ENCODE results near the gene ICAM4.

Gene ICAM4

GRCh38 chr19:10289167-10289835 lies 2.5 kb downstream of the ICAM4 start:
- no peaks in the 10 kb centered on the region for H3K27me3 ChIP-seq (ENCODE audit: insufficient read depth, low read length, poor library complexity)
- no peak overlapping the region for H3K4me2 ChIP-seq (ENCODE audit: insufficient read depth, low read length)
- H3K4me1 ChIP-seq (ENCODE audit: insufficient read depth, low read length): peaks cover 23% of the 10 kb centered on the region
- no peak overlapping the region for H3K27ac ChIP-seq (ENCODE audit: low read length)
- no peak for ATAC-seq (ENCODE audit: insufficient read depth, low read depth)
- no peaks in the 10 kb centered on the region for H3K79me2 ChIP-seq (ENCODE audit: insufficient read depth, low read length)
- H3K9ac ChIP-seq (ENCODE audit: low read depth, low read length): no peak overlapping the region
- peaks cover 11% of the 10 kb centered on the region; the same call in 1 of the 2 replicates for H3K36me3 ChIP-seq (ENCODE audit: insufficient read depth, low read length)
- TF ChIP-seq CTCF (IDR thresholded peaks at IDR 0.05; ENCODE audit: borderline replicate concordance, extremely low read depth, low read length, poor library complexity, severe bottlenecking): no peak
- no peak for TF ChIP-seq EZH2 (IDR thresholded peaks at IDR 0.05; ENCODE audit: borderline replicate concordance, low read depth, low read length, severe bottlenecking)
- H3K4me3 ChIP-seq (ENCODE audit: low read depth in 1 of 2, low read length in 2 of 2): no peak overlapping the region
- no peak for DNase-seq
- no peak overlapping the region for H2AFZ ChIP-seq (ENCODE audit: low read depth, low read length)
- no peaks in the 10 kb centered on the region for H4K20me1 ChIP-seq (ENCODE audit: insufficient read depth, low read length)
- no peaks in the 10 kb centered on the region for H3K9me3 ChIP-seq (ENCODE audit: insufficient read depth, low read length, severe bottlenecking)

GRCh38 chr19:10289836-10290356 lies 3.1 kb downstream of the ICAM4 start, which contains the start of gene ICAM5:
ICAM5 (plus strand) TSS chr19:10289952; CDS start chr19:10290044, 92 bp downstream.
- DNase-seq: no peak
- no peak within 1 kb of the TSS for H2AFZ ChIP-seq (ENCODE audit: low read depth, low read length)
- H3K4me3 ChIP-seq (ENCODE audit: low read depth in 1 of 2, low read length in 2 of 2): no peak within 1 kb of the TSS
- H3K4me1 ChIP-seq (ENCODE audit: insufficient read depth, low read length): peaks cover 23% of the 10 kb centered on the region
- ATAC-seq (ENCODE audit: insufficient read depth, low read depth): no peak
- H3K9ac ChIP-seq (ENCODE audit: low read depth, low read length): no peak within 1 kb of the TSS
- TF ChIP-seq CTCF (IDR thresholded peaks at IDR 0.05; ENCODE audit: borderline replicate concordance, extremely low read depth, low read length, poor library complexity, severe bottlenecking): no peak
- H3K27me3 ChIP-seq (ENCODE audit: insufficient read depth, low read length, poor library complexity): no peaks in the 10 kb centered on the region
- no peaks in the 10 kb centered on the region for H4K20me1 ChIP-seq (ENCODE audit: insufficient read depth, low read length)
- H3K4me2 ChIP-seq (ENCODE audit: insufficient read depth, low read length): no peak within 1 kb of the TSS
- no peak within 1 kb of the TSS for H3K27ac ChIP-seq (ENCODE audit: low read length)
- H3K36me3 ChIP-seq (ENCODE audit: insufficient read depth, low read length): peaks cover 6% of the 10 kb centered on the region; the same call in 1 of the 2 replicates
- no peaks in the 10 kb centered on the region for H3K79me2 ChIP-seq (ENCODE audit: insufficient read depth, low read length)
- H3K9me3 ChIP-seq (ENCODE audit: insufficient read depth, low read length, severe bottlenecking): no peaks in the 10 kb centered on the region

- no peak for DNase-seq
- Histone ChIP-seq H3K9ac (ENCODE audit: low read depth, low read length) (no peak overlapping the region), H2AFZ (ENCODE audit: low read depth, low read length) (no peak overlapping the region), H3K4me3 (ENCODE audit: low read depth in 1 of 2, low read length in 2 of 2) (no peak overlapping the region), H3K27me3 (ENCODE audit: insufficient read depth, low read length, poor library complexity) (no peaks in the 10 kb centered on the region), H3K27ac (ENCODE audit: low read length) (no peak overlapping the region), H3K36me3 (ENCODE audit: insufficient read depth, low read length) (peaks cover 1% of the 10 kb centered on the region; the same call in 1 of the 2 replicates), H3K79me2 (ENCODE audit: insufficient read depth, low read length) (no peaks in the 10 kb centered on the region), H3K9me3 (ENCODE audit: insufficient read depth, low read length, severe bottlenecking) (no peaks in the 10 kb centered on the region), H3K4me2 (ENCODE audit: insufficient read depth, low read length) (no peak overlapping the region), H4K20me1 (ENCODE audit: insufficient read depth, low read length) (no peaks in the 10 kb centered on the region), H3K4me1 (ENCODE audit: insufficient read depth, low read length) (peaks cover 22% of the 10 kb centered on the region)
- TF ChIP-seq EZH2 (IDR thresholded peaks at IDR 0.05; ENCODE audit: borderline replicate concordance, low read depth, low read length, severe bottlenecking): no peak
- no peak for ATAC-seq (ENCODE audit: insufficient read depth, low read depth)
Measured at GRCh38 chr19:10290357-10290875, 3.7 kb downstream of the ICAM4 start.

GRCh38 chr19:10290876-10291553 lies 4.3 kb downstream of the ICAM4 start:
- no peak overlapping the region for H3K9ac ChIP-seq (ENCODE audit: low read depth, low read length)
- no peaks in the 10 kb centered on the region for H3K9me3 ChIP-seq (ENCODE audit: insufficient read depth, low read length, severe bottlenecking)
- H3K27me3 ChIP-seq (ENCODE audit: insufficient read depth, low read length, poor library complexity): no peaks in the 10 kb centered on the region
- no peak for DNase-seq
- TF ChIP-seq CTCF (IDR thresholded peaks at IDR 0.05; ENCODE audit: borderline replicate concordance, extremely low read depth, low read length, poor library complexity, severe bottlenecking): no peak
- TF ChIP-seq EZH2 (IDR thresholded peaks at IDR 0.05; ENCODE audit: borderline replicate concordance, low read depth, low read length, severe bottlenecking): no peak
- no peak overlapping the region for H3K4me2 ChIP-seq (ENCODE audit: insufficient read depth, low read length)
- H3K36me3 ChIP-seq (ENCODE audit: insufficient read depth, low read length): no peaks in the 10 kb centered on the region
- H2AFZ ChIP-seq (ENCODE audit: low read depth, low read length): no peak overlapping the region
- no peak overlapping the region for H3K27ac ChIP-seq (ENCODE audit: low read length)
- H3K79me2 ChIP-seq (ENCODE audit: insufficient read depth, low read length): no peaks in the 10 kb centered on the region
- no peak overlapping the region for H3K4me3 ChIP-seq (ENCODE audit: low read depth in 1 of 2, low read length in 2 of 2)
- no peaks in the 10 kb centered on the region for H4K20me1 ChIP-seq (ENCODE audit: insufficient read depth, low read length)
- H3K4me1 ChIP-seq (ENCODE audit: insufficient read depth, low read length): peaks cover 16% of the 10 kb centered on the region
- ATAC-seq (ENCODE audit: insufficient read depth, low read depth): no peak

All from DND-41 (cell line).